ENCODE data around the gene SLC26A2.
"Not testable (repeated sequence)": the region's sequence is repeated elsewhere in the genome, so short reads cannot be mapped to it uniquely, and the experiment has no call there.

The SLC26A2 gene

DNA sequence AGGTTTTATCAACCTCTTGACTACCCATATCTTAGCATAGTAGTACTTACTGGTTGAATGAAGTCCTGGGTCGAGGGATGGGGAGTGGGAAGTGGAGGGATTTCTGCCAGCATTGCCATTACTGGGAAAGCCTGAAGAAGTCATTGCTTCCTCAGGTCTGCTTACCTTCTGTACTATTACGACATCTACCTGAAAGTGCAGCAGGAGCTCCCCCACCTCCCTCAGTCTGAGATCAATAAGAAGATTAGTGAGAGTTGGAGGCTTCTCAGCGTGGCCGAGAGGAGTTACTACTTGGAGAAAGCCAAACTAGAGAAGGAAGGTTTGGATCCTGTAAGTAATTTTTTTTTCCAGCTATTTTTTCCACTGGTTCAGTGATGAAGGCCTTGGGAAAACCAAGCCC lies 45.8 kb downstream of the SLC26A2 start:
- no peak for DNase-seq

- DNase-seq: no peak
Measured at GRCh38 chr5:150007050-150007449, 46.5 kb downstream of the SLC26A2 start.

DNA sequence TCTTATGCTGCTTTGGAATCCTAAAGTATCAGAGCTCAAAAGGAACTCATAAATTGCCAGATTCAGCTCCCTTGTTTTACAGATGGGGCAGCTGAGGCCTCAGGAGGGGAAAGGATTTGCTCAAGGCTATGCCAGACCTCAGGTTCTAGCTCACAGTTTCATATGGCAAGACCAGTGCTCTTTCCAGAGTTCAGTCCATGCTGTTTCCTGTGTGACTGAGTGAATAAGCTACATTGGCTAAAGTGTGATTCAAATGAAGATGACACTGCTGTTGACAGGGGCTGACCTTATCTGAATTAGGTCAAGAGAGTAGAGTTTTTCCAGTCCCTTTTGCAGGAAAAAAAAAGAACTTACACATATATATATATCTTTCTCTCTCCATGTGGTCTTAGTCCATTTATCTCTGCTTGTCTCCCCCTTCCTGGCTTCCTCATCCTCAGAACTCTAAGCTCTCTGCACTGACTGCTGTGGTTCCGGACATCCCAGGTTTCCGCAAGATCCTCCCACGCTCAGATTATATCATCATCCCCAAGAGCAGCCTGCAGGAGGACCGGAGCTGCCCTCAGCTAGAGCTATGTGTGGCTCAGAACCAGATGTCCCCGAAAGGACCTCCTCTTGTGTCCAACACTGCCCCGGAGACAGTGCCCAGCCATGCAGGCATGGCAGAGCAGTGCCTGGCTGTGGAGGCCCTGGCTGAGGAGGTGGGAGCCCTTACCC lies 49.3 kb downstream of the SLC26A2 start:
- no peak for DNase-seq

GRCh38 chr5:150013931-150014330 lies 53.4 kb downstream of the SLC26A2 start:
- no peak for DNase-seq

DNA sequence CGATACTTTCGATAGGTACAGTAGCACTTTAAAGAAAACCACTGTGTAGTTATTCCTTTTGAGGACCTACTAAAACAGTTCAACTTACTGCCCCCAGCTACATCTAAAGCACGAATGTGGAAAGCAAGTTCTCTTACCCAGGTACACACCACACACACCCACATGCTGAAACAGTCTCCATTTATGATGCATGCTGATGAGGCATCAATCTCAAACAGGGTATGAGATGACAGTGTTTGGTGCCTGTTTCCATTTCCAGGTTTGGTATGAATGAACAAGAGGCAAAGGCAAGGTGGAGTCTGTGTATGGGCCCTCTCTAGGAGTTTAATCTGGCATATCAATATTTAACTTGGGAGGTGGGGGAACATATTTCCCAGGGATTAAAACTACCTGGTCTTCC lies 53.9 kb downstream of the SLC26A2 start:
- no peak for DNase-seq

DNA sequence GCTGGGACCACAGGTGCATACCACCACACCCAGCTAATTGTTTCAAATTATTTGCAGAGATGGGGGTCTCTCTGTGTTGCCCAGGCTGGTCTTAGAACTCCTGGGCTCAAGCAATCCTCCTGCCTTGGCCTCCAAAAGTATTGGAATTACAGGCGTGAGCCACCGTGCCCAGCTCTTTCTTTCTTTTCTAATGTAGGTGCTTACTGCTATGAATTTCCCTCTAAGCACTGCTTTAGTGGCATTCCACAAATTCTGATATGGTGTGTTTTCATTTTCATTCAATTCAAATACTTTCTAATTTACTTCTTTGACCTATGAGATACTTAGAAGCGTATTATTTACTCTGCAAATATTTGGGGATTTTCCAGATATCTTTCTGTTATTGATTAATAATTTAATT lies 54.9 kb downstream of the SLC26A2 start:
- DNase-seq: no peak

- no peak for DNase-seq
Measured at GRCh38 chr5:150016537-150016936, 56.0 kb downstream of the SLC26A2 start.

DNA sequence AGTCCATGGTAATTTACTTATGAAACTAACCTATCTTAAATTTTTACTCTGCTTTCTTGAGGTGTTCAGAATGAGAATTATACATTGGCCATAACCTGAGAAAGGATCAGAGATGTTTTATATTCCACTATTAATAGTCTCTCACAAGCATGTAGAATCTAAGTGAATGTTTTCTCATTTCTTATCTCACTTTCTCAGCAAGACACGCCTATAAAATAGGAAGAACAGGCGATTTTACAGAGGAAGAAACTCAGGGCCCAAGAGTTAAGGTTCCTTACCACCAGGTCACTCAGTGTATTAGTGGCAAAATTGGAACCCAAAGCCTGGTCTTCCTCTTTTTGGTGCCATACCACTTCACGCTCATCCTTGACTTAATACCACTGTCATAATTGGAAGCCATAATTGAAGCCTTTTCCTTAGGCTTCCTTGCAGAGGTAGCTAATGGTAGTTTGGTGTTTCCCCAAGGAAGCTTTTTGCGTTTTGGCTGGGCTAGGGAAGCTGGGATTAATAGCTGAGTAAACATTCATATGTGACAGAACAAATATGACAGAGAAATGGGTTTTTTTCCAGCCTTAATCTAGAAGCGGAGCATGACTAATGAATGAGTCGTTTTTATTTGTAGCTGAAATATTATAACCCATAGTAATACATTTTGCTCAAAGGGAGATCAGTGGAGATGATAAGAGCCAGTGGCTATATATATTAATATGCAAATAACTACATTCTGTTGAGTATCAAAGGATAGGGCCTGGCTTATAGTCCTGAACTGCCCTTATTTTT lies 56.9 kb downstream of the SLC26A2 start:
- no peak for DNase-seq

GRCh38 chr5:150020249-150020648 lies 59.7 kb downstream of the SLC26A2 start:
- no peak for DNase-seq

- DNase-seq: no peak
Measured at GRCh38 chr5:150021491-150022157, 61.1 kb downstream of the SLC26A2 start.

- DNase-seq: no peak
Measured at GRCh38 chr5:150022158-150022531, 61.6 kb downstream of the SLC26A2 start.

DNA sequence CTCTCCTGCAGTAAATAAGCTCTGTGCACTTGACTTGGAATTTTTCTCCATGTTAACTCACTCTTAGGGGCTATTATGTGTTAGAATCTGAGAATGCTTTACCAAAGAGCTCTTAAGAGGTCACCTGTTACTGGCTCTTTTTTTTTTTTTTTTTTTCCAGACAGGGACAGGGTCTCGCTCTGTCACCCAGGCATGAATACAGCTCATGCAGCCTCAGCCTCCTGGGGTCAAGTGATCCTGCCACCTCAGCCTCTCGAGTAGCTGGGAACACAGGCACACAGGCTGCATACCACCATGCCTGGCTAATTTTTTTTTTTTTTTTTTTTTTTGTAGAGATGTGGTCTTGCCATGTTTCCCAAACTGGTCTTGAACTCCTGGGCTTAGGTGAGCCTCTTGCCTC lies 62.1 kb downstream of the SLC26A2 start:
- DNase-seq: no peak

GRCh38 chr5:150023136-150023535 lies 62.6 kb downstream of the SLC26A2 start:
- no peak for DNase-seq

GRCh38 chr5:150024346-150024984 lies 63.9 kb downstream of the SLC26A2 start:
- DNase-seq: no peak

DNA sequence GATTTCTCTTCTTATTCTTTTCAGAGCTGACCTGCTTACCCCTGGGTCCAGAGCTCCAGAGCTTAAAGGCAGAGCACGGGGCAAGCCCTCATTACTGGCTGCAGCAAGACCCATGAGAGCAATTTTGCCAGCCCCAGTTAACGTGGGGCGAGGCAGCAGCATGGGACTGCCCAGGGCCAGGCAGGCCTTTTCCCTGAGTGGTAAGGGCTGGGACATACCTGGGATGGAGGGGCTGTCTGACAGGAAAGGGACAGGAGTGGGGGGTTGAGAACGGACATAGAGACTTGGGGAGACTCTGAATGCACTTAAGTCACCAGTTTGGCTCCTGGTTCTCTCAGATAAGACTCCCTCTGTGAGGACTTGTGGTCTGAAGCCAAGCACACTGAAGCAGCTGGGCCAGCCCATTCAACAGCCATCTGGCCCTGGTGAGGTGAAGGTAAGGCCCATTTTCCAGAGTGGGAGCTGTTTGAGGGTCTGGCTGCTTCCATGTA lies 66.2 kb downstream of the SLC26A2 start:
- no peak for DNase-seq

DNA sequence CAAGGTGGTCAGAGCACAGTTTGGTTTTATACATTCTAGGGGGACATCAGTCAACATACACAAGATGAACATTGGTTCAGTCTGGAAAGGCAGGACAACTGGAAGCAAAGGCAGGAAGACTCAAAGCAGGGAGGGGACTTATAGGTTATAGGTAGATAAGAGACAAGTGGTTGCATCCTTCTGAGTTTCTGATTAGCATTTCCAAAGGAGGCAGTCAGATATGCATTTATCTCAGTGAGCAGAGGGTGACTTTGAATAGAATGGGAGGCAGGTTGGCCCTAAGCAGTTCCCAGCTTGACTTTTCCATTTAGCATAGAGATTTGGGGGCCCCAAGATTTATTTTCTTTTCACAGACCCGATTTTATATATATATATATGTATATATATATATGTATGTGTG lies 67.5 kb downstream of the SLC26A2 start:
- not testable (repeated sequence) for DNase-seq

- no peak for DNase-seq
Measured at GRCh38 chr5:150033334-150033733, 72.8 kb downstream of the SLC26A2 start.

DNA sequence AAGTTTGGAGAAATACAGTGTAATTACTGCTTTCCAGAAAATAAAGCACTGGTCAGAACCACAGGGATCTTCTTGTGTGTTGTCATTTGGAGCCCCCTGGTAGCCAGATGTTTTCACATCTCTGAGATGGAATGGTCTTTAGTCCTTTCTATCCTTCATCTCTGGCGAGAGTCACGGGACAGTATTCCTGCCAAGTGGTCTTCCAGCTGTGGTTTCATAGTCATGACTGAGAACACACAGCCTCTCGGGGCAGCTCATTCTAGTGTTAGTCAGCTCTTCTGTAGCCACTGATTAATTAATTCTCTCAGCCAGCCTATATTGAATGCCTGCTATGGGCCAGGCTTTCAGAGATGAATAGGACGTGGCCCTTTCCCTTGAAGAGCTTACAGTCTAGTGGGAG lies 74.1 kb downstream of the SLC26A2 start:
- no peak for DNase-seq

- no peak for DNase-seq
Measured at GRCh38 chr5:150035139-150035895, 74.8 kb downstream of the SLC26A2 start.

- no peak for DNase-seq
Measured at GRCh38 chr5:150036513-150036912, 76.0 kb downstream of the SLC26A2 start.
